PFSK-1 (cell line): ENCODE results near the gene RIOK3.

Experiments used
- FOXP2 ChIP-seq: optimal IDR thresholded peaks from 2 replicates; pipeline ENCODE3; 2011; ENCODE audit warnings: borderline replicate concordance, control low read depth, inconsistent platforms; ENCODE audit not compliant: insufficient read depth; ENCODE audit errors: extremely low read length, extremely low read depth
- POLR2AphosphoS5 ChIP-seq: IDR thresholded peaks from 2 replicates; pipeline ENCODE4 v1.6.1; 2012; ENCODE audit warnings: low read depth, mild to moderate bottlenecking, control low read depth, low read length, moderate library complexity
- REST ChIP-seq, 2 experiments: IDR thresholded peaks; 2 replicates each; pipeline versions ENCODE4 v1.6.1 to v1.8.0; 2011 to 2012; ENCODE audit warnings: low read depth in 2 of 2, low read length in 2 of 2, control low read depth in 1 of 2, inconsistent platforms in 1 of 2, mild to moderate bottlenecking in 1 of 2, moderate library complexity in 1 of 2; ENCODE audit not compliant: insufficient read depth in 1 of 2
- SIN3A ChIP-seq: IDR thresholded peaks from 2 replicates; pipeline ENCODE4 v1.6.1; 2012; ENCODE audit warnings: mild to moderate bottlenecking, low read length, moderate library complexity, borderline replicate concordance; ENCODE audit not compliant: insufficient read depth
- TAF1 ChIP-seq: IDR thresholded peaks from 2 replicates; pipeline ENCODE4 v1.6.1; 2012; ENCODE audit warnings: low read length, control low read depth, borderline replicate concordance; ENCODE audit not compliant: insufficient read depth

RIOK3 gene

GRCh38 chr18:23521271-23521670 is 68.2 kb downstream of the RIOK3 start:
- TF ChIP-seq FOXP2 (no peak), REST (IDR thresholded peaks at IDR 0.05; ENCODE audit: insufficient read depth in 1 of 2, low read depth in 2 of 2, low read length in 2 of 2) (no peak), POLR2AphosphoS5 (no peak), TAF1 (no peak), SIN3A (no peak)

- TF ChIP-seq TAF1 = no peak
Observed at GRCh38 chr18:23521907-23522306, 68.8 kb downstream of the RIOK3 start.

GRCh38 chr18:23523429-23524212 is 70.5 kb downstream of the RIOK3 start:
- no peak for TF ChIP-seq TAF1
- TF ChIP-seq FOXP2 = no peak
- TF ChIP-seq POLR2AphosphoS5 = no peak
- TF ChIP-seq SIN3A = no peak
- TF ChIP-seq REST (IDR thresholded peaks at IDR 0.05; ENCODE audit: insufficient read depth in 1 of 2, low read depth in 2 of 2, low read length in 2 of 2) = no peak

GRCh38 chr18:23524213-23524707 is 71.2 kb downstream of the RIOK3 start:
- TF ChIP-seq FOXP2 (no peak), SIN3A (no peak), REST (IDR thresholded peaks at IDR 0.05; ENCODE audit: insufficient read depth in 1 of 2, low read depth in 2 of 2, low read length in 2 of 2) (no peak), POLR2AphosphoS5 (no peak), TAF1 (no peak)

- TF ChIP-seq FOXP2 (no peak), TAF1 (no peak), REST (IDR thresholded peaks at IDR 0.05; ENCODE audit: insufficient read depth in 1 of 2, low read depth in 2 of 2, low read length in 2 of 2) (no peak), SIN3A (no peak), POLR2AphosphoS5 (no peak)
Observed at GRCh38 chr18:23526501-23527063, 73.5 kb downstream of the RIOK3 start.
